SK-N-SH treated with all-trans-retinoic acid at 6 μM for 48 hours (cell line): ENCODE results near the gene NFIA.

Experiments
- ATAC-seq: fragments of 200-7000 bp; cut with Tn5 transposase; 3 replicates; pipeline ENCODE4 v1.9.1; 2020; ENCODE audit warnings: mild to moderate bottlenecking, moderate library complexity
- ARNTL ChIP-seq: fragments of 450-650 bp; formaldehyde crosslinking; IDR thresholded peaks from 2 replicates; pipeline ENCODE4 v1.5.0; 2020; ENCODE audit warnings: low read depth, mild to moderate bottlenecking, moderate library complexity, borderline replicate concordance
- BACH2 ChIP-seq: fragments of 250-450 bp; sonication (Bioruptor Pico); IDR thresholded peaks from 2 replicates; pipeline ENCODE4 v1.9.0; 2021; ENCODE audit warnings: mild to moderate bottlenecking, borderline replicate concordance
- CSDC2 ChIP-seq: fragments of 250-450 bp; sonication (Bioruptor Pico); IDR thresholded peaks from 2 replicates; pipeline ENCODE4 v1.5.0; 2020; ENCODE audit warnings: mild to moderate bottlenecking, moderate library complexity
- ESRRG ChIP-seq: fragments of 250-450 bp; sonication (Bioruptor Pico); IDR thresholded peaks from 2 replicates; pipeline ENCODE4 v1.6.1; 2021; ENCODE audit warnings: mild to moderate bottlenecking
- ISL1 ChIP-seq: fragments of 250-450 bp; sonication (Bioruptor Pico); IDR thresholded peaks from 2 replicates; pipeline ENCODE4 v2.1.2; 2022; ENCODE audit warnings: mild to moderate bottlenecking, moderate library complexity
- PATZ1 ChIP-seq: fragments of 250-450 bp; sonication (Bioruptor Pico); IDR thresholded peaks from 2 replicates; pipeline ENCODE4 v1.8.0; 2020; ENCODE audit warnings: mild to moderate bottlenecking, moderate library complexity, borderline replicate concordance
- PPARA ChIP-seq: fragments of 250-450 bp; sonication (Bioruptor Pico); IDR thresholded peaks from 2 replicates; pipeline ENCODE4 v1.5.0; 2020; ENCODE audit warnings: mild to moderate bottlenecking, borderline replicate concordance
- RARB ChIP-seq: fragments of 250-450 bp; sonication (Bioruptor Pico); IDR thresholded peaks from 2 replicates; pipeline ENCODE4 v1.8.0; 2021; ENCODE audit warnings: mild to moderate bottlenecking, moderate library complexity
- SNAI2 ChIP-seq: fragments of 250-450 bp; sonication (Bioruptor Pico); IDR thresholded peaks from 2 replicates; pipeline ENCODE4 v1.5.0; 2020; ENCODE audit warnings: mild to moderate bottlenecking, moderate library complexity
- TOX ChIP-seq: fragments of 250-450 bp; sonication (Bioruptor Pico); IDR thresholded peaks from 2 replicates; pipeline ENCODE4 v1.8.0; 2021; ENCODE audit warnings: mild to moderate bottlenecking, moderate library complexity, borderline replicate concordance
- ZC3H10 ChIP-seq: fragments of 250-450 bp; sonication (Bioruptor Pico); IDR thresholded peaks from 2 replicates; pipeline ENCODE4 v1.5.1; 2021; ENCODE audit warnings: mild to moderate bottlenecking, moderate library complexity
- ZFP3 ChIP-seq: fragments of 250-450 bp; sonication (Bioruptor Pico); IDR thresholded peaks from 2 replicates; pipeline ENCODE4 v1.5.0; 2020; ENCODE audit warnings: mild to moderate bottlenecking, moderate library complexity
- ZFP30 ChIP-seq: fragments of 450-650 bp; formaldehyde crosslinking; IDR thresholded peaks from 2 replicates; pipeline ENCODE4 v1.5.0; 2022; ENCODE audit warnings: mild to moderate bottlenecking, moderate library complexity
- ZNF565 ChIP-seq: fragments of 450-650 bp; formaldehyde crosslinking; conservative IDR thresholded peaks from 2 replicates; pipeline ENCODE4 v1.5.0; 2020; ENCODE audit warnings: low read depth, mild to moderate bottlenecking, moderate library complexity
- ZNF70 ChIP-seq: fragments of 450-650 bp; formaldehyde crosslinking; IDR thresholded peaks from 2 replicates; pipeline ENCODE4 v1.5.0; 2020; ENCODE audit warnings: mild to moderate bottlenecking, moderate library complexity
- TF ChIP-seq, protein P1 (sequence below): fragments of 250-450 bp; sonication (Bioruptor Pico); IDR thresholded peaks from 2 replicates; pipeline ENCODE4 v1.5.1; 2020; ENCODE audit warnings: low read depth, mild to moderate bottlenecking, moderate library complexity
- TF ChIP-seq, protein P2 (sequence below): fragments of 250-450 bp; sonication (Bioruptor Pico); IDR thresholded peaks from 2 replicates; pipeline ENCODE4 v1.5.0; 2020; ENCODE audit warnings: mild to moderate bottlenecking, moderate library complexity
- TF ChIP-seq, protein P3 (sequence below): fragments of 250-450 bp; sonication (Bioruptor Pico); IDR thresholded peaks from 2 replicates; pipeline ENCODE4 v1.8.0; 2021; ENCODE audit warnings: low read depth, mild to moderate bottlenecking, moderate library complexity, borderline replicate concordance

Gene NFIA

DNA sequence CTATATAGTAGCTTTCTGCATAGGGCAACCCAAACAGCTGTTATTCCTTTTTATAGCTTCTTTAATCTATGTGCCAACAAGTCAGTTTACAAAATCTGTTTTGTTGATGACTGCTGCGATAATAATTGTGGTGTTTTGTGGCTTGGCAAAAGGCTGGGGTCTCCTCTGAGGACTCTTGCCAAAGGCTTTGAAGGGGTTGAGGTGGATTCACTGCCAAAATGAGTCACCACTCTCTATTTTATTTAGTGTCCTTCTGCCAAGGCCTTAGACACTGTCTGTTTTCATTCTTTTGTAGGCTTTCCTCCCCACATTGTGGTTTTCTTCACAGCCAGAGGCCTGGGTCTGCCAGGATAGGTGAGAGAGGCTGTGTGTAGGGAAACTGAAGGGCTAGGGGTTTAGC is 161.8 kb downstream of the NFIA start:
- TF ChIP-seq SNAI2 (CRISPR knock-in tag) (no peak), ARNTL (CRISPR knock-in tag) (no peak), PATZ1 (CRISPR knock-in tag) (peak; percentile 66; the same call in 1 of the 2 replicates), ISL1 (CRISPR knock-in tag) (peak; percentile 16; the same call in 1 of the 2 replicates), ZC3H10 (no peak), TOX (CRISPR knock-in tag) (0 out of 2 replicates have a peak, but pooled peaks have one; percentile 18)
- TF ChIP-seq, protein P1, sequence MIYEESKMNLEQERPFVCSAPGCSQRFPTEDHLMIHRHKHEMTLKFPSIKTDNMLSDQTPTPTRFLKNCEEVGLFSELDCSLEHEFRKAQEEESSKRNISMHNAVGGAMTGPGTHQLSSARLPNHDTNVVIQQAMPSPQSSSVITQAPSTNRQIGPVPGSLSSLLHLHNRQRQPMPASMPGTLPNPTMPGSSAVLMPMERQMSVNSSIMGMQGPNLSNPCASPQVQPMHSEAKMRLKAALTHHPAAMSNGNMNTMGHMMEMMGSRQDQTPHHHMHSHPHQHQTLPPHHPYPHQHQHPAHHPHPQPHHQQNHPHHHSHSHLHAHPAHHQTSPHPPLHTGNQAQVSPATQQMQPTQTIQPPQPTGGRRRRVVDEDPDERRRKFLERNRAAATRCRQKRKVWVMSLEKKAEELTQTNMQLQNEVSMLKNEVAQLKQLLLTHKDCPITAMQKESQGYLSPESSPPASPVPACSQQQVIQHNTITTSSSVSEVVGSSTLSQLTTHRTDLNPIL (CRISPR knock-in tag), result no peak
- peak; percentile 83 for ATAC-seq

- no peak for TF ChIP-seq PATZ1 (CRISPR knock-in tag)
- no peak for TF ChIP-seq RARB (CRISPR knock-in tag)
- TF ChIP-seq ZNF565 (CRISPR knock-in tag), result no peak
- TF ChIP-seq ZFP30, result no peak
- no peak for TF ChIP-seq ISL1 (CRISPR knock-in tag)
- no peak for TF ChIP-seq BACH2
- TF ChIP-seq, protein P2, sequence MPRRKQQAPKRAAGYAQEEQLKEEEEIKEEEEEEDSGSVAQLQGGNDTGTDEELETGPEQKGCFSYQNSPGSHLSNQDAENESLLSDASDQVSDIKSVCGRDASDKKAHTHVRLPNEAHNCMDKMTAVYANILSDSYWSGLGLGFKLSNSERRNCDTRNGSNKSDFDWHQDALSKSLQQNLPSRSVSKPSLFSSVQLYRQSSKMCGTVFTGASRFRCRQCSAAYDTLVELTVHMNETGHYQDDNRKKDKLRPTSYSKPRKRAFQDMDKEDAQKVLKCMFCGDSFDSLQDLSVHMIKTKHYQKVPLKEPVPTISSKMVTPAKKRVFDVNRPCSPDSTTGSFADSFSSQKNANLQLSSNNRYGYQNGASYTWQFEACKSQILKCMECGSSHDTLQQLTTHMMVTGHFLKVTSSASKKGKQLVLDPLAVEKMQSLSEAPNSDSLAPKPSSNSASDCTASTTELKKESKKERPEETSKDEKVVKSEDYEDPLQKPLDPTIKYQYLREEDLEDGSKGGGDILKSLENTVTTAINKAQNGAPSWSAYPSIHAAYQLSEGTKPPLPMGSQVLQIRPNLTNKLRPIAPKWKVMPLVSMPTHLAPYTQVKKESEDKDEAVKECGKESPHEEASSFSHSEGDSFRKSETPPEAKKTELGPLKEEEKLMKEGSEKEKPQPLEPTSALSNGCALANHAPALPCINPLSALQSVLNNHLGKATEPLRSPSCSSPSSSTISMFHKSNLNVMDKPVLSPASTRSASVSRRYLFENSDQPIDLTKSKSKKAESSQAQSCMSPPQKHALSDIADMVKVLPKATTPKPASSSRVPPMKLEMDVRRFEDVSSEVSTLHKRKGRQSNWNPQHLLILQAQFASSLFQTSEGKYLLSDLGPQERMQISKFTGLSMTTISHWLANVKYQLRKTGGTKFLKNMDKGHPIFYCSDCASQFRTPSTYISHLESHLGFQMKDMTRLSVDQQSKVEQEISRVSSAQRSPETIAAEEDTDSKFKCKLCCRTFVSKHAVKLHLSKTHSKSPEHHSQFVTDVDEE (CRISPR knock-in tag), result no peak
- TF ChIP-seq PPARA (CRISPR knock-in tag), result no peak
- TF ChIP-seq, protein P3, sequence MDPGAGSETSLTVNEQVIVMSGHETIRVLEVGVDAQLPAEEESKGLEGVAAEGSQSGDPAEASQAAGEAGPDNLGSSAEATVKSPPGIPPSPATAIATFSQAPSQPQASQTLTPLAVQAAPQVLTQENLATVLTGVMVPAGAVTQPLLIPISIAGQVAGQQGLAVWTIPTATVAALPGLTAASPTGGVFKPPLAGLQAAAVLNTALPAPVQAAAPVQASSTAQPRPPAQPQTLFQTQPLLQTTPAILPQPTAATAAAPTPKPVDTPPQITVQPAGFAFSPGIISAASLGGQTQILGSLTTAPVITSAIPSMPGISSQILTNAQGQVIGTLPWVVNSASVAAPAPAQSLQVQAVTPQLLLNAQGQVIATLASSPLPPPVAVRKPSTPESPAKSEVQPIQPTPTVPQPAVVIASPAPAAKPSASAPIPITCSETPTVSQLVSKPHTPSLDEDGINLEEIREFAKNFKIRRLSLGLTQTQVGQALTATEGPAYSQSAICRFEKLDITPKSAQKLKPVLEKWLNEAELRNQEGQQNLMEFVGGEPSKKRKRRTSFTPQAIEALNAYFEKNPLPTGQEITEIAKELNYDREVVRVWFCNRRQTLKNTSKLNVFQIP (CRISPR knock-in tag), result no peak
- TF ChIP-seq ZNF70 (CRISPR knock-in tag), result no peak
- no peak for TF ChIP-seq CSDC2
- TF ChIP-seq TOX (CRISPR knock-in tag), result no peak
- no peak for TF ChIP-seq ESRRG (CRISPR knock-in tag)
- TF ChIP-seq ZFP3 (CRISPR knock-in tag), result no peak
- TF ChIP-seq, protein P1 (CRISPR knock-in tag), result no peak
- no peak for ATAC-seq
Measured at GRCh38 chr1:61245696-61246400, 163.5 kb downstream of the NFIA start.
